Loucy (cell line): ENCODE results near the gene VAV2.

Experiments
- H2AFZ ChIP-seq: fragments of 200-600 bp; sonication (generic); 2 replicates; pipeline ENCODE4 v1.6.0; 2016; ENCODE audit warnings: antibody characterized with exemption, mild to moderate bottlenecking, low read length, moderate library complexity
- H3F3A ChIP-seq: fragments of 200-600 bp; 2 replicates; pipeline ENCODE4 v1.6.0; 2016; ENCODE audit warnings: antibody characterized with exemption, low read depth, mild to moderate bottlenecking
- H3K27me3 ChIP-seq: fragments of 200-600 bp; sonication (generic); 2 replicates; pipeline ENCODE4 v1.6.1; 2014; ENCODE audit warnings: low read length, mild to moderate bottlenecking; ENCODE audit not compliant: insufficient read depth, poor library complexity, severe bottlenecking
- H3K36me3 ChIP-seq: fragments of 200-600 bp; sonication (generic); 2 replicates; pipeline ENCODE4 v1.6.1; 2016; ENCODE audit warnings: low read length; ENCODE audit not compliant: insufficient read depth
- H3K4me1 ChIP-seq: fragments of 200-600 bp; sonication (generic); 2 replicates; pipeline ENCODE4 v1.5.1; 2014; ENCODE audit warnings: low read length, mild to moderate bottlenecking; ENCODE audit not compliant: insufficient read depth, poor library complexity, severe bottlenecking
- H3K4me2 ChIP-seq: fragments of 200-600 bp; sonication (generic); 2 replicates; pipeline ENCODE4 v1.6.0; 2014; ENCODE audit warnings: antibody characterized with exemption, low read length, low read depth, mild to moderate bottlenecking; ENCODE audit not compliant: poor library complexity, severe bottlenecking
- H3K4me3 ChIP-seq: fragments of 200-600 bp; sonication (generic); 2 replicates; pipeline ENCODE4 v1.5.1; 2014; ENCODE audit warnings: low read length, mild to moderate bottlenecking, mixed read lengths; ENCODE audit not compliant: poor library complexity, severe bottlenecking
- H3K79me2 ChIP-seq: fragments of 200-600 bp; sonication (generic); 2 replicates; pipeline ENCODE4 v1.6.1; 2014; ENCODE audit warnings: low read length; ENCODE audit not compliant: insufficient read depth
- H3K9ac ChIP-seq: fragments of 200-600 bp; sonication (generic); 2 replicates; pipeline ENCODE4 v1.6.0; 2014; ENCODE audit warnings: mild to moderate bottlenecking, low read depth, low read length, moderate library complexity; ENCODE audit not compliant: poor library complexity, severe bottlenecking
- H3K9me2 ChIP-seq: fragments of 200-600 bp; sonication (generic); replicated peaks from 2 replicates; pipeline ENCODE4 v1.6.1; 2016; ENCODE audit warnings: low read depth, low read length, mixed read lengths
- H3K9me3 ChIP-seq: fragments of 200-600 bp; sonication (generic); 2 replicates; pipeline ENCODE4 v1.6.1; 2014; ENCODE audit warnings: mild to moderate bottlenecking, antibody characterized with exemption, low read length, low read depth; ENCODE audit not compliant: insufficient read depth
- H4K20me1 ChIP-seq: fragments of 200-600 bp; sonication (generic); 2 replicates; pipeline ENCODE4 v1.6.0; 2014; ENCODE audit warnings: antibody characterized with exemption, low read length, mild to moderate bottlenecking; ENCODE audit not compliant: insufficient read depth, poor library complexity, severe bottlenecking
- EZH2phosphoT487 ChIP-seq: fragments of 200-600 bp; IDR thresholded peaks from 2 replicates; pipeline ENCODE4 v1.6.1; 2018; ENCODE audit warnings: antibody characterized with exemption, mild to moderate bottlenecking, moderate library complexity, borderline replicate concordance
- TF ChIP-seq, protein P1 (sequence below): fragments of 200-600 bp; sonication (generic); conservative IDR thresholded peaks from 2 replicates; pipeline ENCODE4 v1.5.1; 2014; ENCODE audit warnings: mild to moderate bottlenecking, antibody characterized with exemption, low read length

The VAV2 gene

DNA sequence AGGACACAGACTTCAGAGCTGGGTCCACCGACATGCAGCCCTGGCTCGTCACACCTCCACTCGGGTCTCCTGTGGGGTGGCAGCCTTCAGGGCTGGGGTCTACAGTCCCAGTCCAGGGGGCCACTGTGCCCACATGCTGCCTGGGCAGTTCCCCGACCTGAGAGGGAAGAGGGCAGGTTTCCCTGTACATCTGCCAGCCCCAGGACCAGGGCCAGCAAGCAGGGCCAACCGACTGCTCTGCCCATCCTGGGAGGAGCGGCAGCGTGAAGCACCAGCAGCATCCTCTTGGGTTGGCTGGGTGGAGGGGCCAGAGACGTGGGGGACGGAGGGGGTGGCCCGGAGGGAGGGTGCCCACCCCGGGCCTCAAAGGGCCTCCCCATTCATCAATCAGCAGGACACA is 133.4 kb downstream of the VAV2 start:
- Histone ChIP-seq H3K9me2 (no peaks in the 10 kb centered on the region), H2AFZ (no peak overlapping the region), H3K27me3 (no peaks in the 10 kb centered on the region), H4K20me1 (no peaks in the 10 kb centered on the region), H3K4me3 (no peak overlapping the region), H3K36me3 (no peaks in the 10 kb centered on the region; the same call in 1 of the 2 replicates), H3K9me3 (no peaks in the 10 kb centered on the region), H3K4me1 (no peaks in the 10 kb centered on the region), H3K79me2 (peaks cover 4% of the 10 kb centered on the region; the same call in 1 of the 2 replicates), H3F3A (no peaks in the 10 kb centered on the region), H3K4me2 (no peak overlapping the region), H3K9ac (no peak overlapping the region)
- TF ChIP-seq, protein P1, sequence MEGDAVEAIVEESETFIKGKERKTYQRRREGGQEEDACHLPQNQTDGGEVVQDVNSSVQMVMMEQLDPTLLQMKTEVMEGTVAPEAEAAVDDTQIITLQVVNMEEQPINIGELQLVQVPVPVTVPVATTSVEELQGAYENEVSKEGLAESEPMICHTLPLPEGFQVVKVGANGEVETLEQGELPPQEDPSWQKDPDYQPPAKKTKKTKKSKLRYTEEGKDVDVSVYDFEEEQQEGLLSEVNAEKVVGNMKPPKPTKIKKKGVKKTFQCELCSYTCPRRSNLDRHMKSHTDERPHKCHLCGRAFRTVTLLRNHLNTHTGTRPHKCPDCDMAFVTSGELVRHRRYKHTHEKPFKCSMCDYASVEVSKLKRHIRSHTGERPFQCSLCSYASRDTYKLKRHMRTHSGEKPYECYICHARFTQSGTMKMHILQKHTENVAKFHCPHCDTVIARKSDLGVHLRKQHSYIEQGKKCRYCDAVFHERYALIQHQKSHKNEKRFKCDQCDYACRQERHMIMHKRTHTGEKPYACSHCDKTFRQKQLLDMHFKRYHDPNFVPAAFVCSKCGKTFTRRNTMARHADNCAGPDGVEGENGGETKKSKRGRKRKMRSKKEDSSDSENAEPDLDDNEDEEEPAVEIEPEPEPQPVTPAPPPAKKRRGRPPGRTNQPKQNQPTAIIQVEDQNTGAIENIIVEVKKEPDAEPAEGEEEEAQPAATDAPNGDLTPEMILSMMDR = no peak
- no peak for TF ChIP-seq EZH2phosphoT487

DNA sequence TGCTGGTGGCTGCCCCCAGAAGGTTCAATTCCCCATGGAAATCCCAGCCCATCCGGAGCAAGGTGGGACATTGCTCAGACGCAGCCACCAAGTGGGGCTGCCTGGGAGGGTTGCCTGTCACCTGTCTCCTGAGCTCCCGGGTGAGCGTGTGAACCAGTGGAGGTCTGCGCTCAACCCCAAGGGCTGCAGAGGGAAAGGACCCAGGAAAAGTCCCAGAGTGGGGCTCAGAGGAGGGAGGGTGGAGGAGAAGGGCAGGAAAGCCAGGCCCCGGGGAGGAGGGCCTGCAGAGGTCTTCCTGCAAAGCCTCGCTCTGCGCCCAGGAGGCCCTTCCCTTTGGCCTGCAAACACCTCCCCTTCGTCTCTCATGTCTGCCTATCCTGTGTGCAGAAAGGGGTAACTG is 134.5 kb downstream of the VAV2 start:
- H3K9ac ChIP-seq = no peak overlapping the region
- H3K4me2 ChIP-seq = no peak overlapping the region
- no peaks in the 10 kb centered on the region for H3K27me3 ChIP-seq
- no peaks in the 10 kb centered on the region for H3K4me1 ChIP-seq
- H3F3A ChIP-seq = no peaks in the 10 kb centered on the region
- TF ChIP-seq, protein P1 = no peak
- TF ChIP-seq EZH2phosphoT487 = no peak
- no peak overlapping the region for H3K4me3 ChIP-seq
- no peaks in the 10 kb centered on the region for H3K79me2 ChIP-seq
- no peaks in the 10 kb centered on the region for H3K9me3 ChIP-seq
- H4K20me1 ChIP-seq = no peaks in the 10 kb centered on the region
- H3K36me3 ChIP-seq = no peaks in the 10 kb centered on the region; the same call in 1 of the 2 replicates
- no peaks in the 10 kb centered on the region for H3K9me2 ChIP-seq
- no peak overlapping the region for H2AFZ ChIP-seq

DNA sequence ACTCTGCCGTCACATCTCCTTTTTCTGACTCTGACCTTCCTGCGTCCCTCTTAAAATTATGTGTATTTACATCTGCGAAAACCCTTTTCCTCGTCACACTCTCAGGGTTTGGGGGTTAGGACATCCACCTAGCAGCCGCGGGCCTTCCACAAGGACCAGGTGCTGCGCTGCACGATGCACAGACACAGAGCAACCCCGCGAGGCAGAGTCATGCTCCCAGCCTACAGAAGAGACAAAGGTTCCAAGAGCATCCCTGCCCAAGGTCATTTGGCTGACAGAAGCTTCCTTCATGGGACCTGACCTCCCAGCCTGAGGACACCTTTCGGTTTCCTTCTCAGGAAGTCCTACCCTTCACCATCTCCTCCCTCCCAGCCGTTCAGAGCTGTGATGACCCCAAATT is 135.3 kb downstream of the VAV2 start:
- Histone ChIP-seq H3K4me1 (no peaks in the 10 kb centered on the region), H2AFZ (no peak overlapping the region), H3K4me2 (no peak overlapping the region), H4K20me1 (no peaks in the 10 kb centered on the region), H3K9ac (no peak overlapping the region), H3K36me3 (no peaks in the 10 kb centered on the region; the same call in 1 of the 2 replicates), H3F3A (no peaks in the 10 kb centered on the region), H3K4me3 (no peak overlapping the region), H3K9me3 (no peaks in the 10 kb centered on the region), H3K9me2 (no peaks in the 10 kb centered on the region), H3K27me3 (no peaks in the 10 kb centered on the region), H3K79me2 (no peaks in the 10 kb centered on the region)
- TF ChIP-seq EZH2phosphoT487 = no peak
- TF ChIP-seq, protein P1 = no peak
